ENCODE results near the gene XYLT1.

XYLT1 gene

DNA sequence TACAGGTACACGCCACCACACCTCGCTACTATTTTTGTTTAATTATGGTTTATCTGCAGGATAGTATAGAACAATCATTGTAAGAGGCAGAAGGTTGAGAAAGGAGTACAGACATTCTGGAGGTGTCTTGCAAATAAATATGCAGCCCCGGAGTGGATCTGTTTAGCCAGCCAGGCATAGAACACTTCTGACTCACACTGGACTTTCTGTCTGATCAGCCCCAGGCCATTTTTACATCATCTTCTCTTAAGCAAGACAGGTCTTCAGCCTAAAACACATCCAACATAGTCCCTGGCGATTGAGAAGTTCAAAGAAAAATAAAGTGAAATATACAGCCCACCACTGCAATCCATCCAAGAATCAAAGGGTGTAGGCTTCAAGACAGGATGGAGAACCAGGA lies 81.4 kb downstream of the XYLT1 start:
- H3K27me3 Mint-ChIP-seq, result no peaks in the 10 kb centered on the region
- peaks cover 78% of the 10 kb centered on the region for H3K4me1 Mint-ChIP-seq
- H3K27ac Mint-ChIP-seq, result no peak overlapping the region
- H3K4me3 Mint-ChIP-seq, result no peak overlapping the region
- no peaks in the 10 kb centered on the region for H3K9me3 Mint-ChIP-seq
- H3K36me3 Mint-ChIP-seq, result peaks cover 4% of the 10 kb centered on the region

DNA sequence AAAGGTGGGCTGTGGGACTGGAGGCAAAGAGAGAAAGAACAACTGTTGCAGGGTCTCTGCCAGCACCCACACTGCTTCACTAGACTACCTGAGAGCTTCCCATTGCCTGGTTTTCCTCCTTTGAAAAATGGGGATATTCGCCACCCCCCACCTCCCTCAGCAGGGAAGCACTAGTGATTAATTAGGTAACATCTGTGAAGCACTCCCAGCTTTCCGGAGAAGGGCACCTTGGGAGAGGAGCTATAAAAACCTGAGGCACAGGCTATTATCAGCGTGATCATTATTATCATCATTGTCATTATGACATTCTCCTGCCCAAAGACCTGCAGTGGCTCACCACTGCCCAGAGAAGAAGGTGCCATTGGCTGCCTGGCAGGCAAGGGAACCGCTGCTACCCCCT lies 83.5 kb downstream of the XYLT1 start:
- Mint-ChIP-seq H3K36me3 (peaks cover 4% of the 10 kb centered on the region), H3K4me1 (peaks cover 82% of the 10 kb centered on the region), H3K4me3 (no peak overlapping the region), H3K27ac (no peak overlapping the region), H3K9me3 (no peaks in the 10 kb centered on the region), H3K27me3 (no peaks in the 10 kb centered on the region)

DNA sequence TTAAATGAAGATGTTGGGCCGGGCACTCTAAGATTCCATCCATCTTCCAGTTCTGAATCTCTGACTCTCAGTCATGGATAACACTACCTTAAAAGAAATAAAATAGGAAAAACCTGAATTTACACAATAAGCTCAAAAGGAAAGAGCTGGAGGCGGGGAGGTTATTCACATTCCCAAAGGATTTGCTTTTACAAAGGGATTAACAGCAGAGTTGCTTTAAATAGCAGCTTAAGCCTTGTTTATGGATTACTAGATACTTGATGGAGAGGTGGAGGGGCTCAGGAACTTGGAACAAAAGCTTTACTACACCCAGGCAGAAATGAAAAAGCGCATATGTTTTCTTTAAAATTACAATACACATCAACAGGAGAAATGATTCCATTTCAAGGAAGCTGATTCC lies 84.5 kb downstream of the XYLT1 start:
- Mint-ChIP-seq H3K27ac (no peak overlapping the region), H3K36me3 (peaks cover 1% of the 10 kb centered on the region), H3K4me1 (peaks cover 73% of the 10 kb centered on the region), H3K27me3 (no peaks in the 10 kb centered on the region), H3K9me3 (no peaks in the 10 kb centered on the region), H3K4me3 (no peak overlapping the region)

DNA sequence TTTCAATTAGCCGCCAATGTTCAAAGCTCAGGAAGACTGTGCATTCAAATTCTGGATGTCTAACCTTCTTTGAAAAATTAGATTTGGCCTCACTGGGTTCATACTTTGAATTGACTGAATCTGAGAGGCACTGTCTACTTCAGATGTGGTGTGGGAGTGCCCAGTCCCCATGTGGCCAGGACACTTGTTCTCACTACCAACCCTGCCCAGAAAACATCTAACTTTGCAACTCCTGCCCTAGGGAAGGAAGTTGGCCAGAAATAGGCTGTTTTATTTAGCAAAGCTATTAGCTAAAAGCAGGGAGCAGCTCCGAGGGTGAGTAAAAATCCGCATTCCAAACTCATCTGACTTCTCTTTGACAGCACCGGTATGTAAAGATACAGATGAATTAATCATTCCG lies 86.3 kb downstream of the XYLT1 start:
- Mint-ChIP-seq H3K4me3 (no peak overlapping the region), H3K27ac (no peak overlapping the region), H3K9me3 (no peaks in the 10 kb centered on the region), H3K36me3 (peaks cover 1% of the 10 kb centered on the region), H3K4me1 (peaks cover 74% of the 10 kb centered on the region), H3K27me3 (no peaks in the 10 kb centered on the region)

DNA sequence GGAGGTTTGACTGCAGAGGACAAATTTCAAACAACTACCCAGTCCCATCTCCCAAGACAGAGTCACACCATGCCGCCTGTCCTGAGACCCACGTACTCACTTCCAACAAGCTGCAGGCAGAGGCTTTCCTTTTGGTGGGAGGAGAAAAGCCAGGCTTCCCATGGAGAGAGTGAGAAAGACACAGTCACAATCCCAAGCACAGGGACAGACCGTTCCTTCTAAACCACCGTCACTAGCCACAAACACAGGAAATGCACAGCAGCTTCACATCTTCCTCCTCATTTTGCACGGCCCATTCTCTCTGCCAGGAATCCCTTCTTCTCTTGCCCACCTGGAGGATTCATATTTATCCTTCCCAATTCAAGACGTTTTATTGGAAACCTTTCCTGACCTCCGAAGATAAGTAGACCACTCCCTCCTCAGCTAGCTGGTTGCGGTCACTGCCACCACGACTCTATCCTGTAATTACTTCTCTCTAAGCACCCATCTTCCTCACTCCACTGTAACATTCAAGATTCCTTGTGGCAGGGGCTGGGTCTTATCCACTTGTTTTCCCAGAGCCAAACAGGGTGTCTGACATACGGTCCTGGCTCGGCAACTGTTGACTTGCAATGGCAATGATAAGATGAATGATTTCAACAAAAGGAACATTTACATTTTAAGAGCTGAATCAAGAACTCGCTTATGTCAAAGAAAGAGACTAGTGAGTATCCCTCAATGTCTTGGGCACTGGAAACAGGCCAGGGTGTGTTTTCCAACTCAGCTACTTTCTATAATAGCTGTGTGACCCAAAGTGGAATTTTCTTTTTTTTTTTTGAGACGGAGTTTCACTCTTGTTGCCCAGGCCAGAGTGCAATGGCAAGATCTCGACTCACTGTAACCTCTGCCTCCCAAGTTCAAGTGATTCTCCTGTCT lies 87.6 kb downstream of the XYLT1 start:
- peaks cover 77% of the 10 kb centered on the region for H3K4me1 Mint-ChIP-seq
- no peaks in the 10 kb centered on the region for H3K9me3 Mint-ChIP-seq
- no peaks in the 10 kb centered on the region for H3K36me3 Mint-ChIP-seq
- H3K4me3 Mint-ChIP-seq, result peak overlapping the region; percentile 34
- H3K27me3 Mint-ChIP-seq, result no peaks in the 10 kb centered on the region
- H3K27ac Mint-ChIP-seq, result peak overlapping the region; percentile 67

DNA sequence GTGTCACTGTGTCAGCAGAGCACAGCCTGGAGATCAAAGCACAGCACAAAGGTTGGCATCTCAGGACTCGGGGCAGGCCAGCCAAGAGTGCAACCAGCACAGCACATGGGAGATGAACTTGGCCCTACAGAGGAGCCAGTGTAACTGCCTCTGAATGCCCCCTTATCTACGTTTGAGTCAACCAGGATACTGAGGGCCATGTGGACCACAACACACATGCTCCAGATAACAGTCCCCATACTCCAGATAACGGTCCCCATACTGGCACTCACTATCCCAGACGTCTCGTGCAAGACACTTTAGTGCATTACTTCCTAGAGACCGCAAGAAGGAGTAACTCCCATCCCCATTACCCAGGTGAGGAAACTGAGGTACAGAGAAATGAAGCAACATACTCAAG lies 88.2 kb downstream of the XYLT1 start:
- Mint-ChIP-seq H3K27me3 (no peaks in the 10 kb centered on the region), H3K9me3 (no peaks in the 10 kb centered on the region), H3K27ac (no peak overlapping the region), H3K4me3 (no peak overlapping the region), H3K4me1 (peaks cover 77% of the 10 kb centered on the region), H3K36me3 (no peaks in the 10 kb centered on the region)

DNA sequence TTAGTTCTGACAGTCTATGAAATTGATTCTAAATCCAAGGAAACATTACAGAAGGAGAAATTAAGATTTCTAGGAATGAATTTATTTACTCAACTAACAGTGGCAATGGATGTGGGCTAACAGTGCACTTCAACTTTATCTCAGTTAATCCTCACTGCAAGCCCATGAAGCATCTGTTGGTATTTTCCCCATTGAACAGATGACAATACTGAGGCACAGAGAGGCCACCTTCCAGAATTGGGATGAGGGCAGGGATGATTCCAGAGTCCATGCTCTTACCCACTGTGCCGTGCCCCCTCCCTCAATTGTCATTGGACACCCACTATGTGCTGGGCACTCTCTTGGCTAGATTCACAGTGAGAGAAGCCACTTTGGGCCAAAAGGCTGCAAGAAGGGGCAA lies 89.0 kb downstream of the XYLT1 start:
- H3K36me3 Mint-ChIP-seq, result no peaks in the 10 kb centered on the region
- H3K4me1 Mint-ChIP-seq, result peaks cover 74% of the 10 kb centered on the region
- H3K27ac Mint-ChIP-seq, result no peak overlapping the region
- H3K9me3 Mint-ChIP-seq, result no peaks in the 10 kb centered on the region
- H3K4me3 Mint-ChIP-seq, result no peak overlapping the region
- no peaks in the 10 kb centered on the region for H3K27me3 Mint-ChIP-seq

DNA sequence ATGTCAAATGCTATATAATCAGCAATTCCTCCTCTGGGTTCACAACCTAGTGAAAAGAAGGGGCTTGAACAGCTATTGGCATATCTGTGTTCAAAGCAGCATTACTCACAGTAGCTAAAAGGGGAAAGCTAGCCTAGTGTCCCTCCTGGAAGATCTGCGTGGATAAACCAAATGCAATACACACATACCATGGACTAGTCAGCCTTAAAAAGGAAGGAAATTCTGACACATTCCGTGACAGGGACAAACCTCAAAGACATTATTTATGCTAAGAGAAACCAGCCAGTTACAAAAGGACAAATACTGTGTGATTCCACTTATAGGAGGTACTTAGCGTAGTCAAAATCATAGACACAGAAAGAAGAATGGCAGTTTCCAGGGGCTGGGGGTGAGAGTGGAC lies 90.1 kb downstream of the XYLT1 start:
- Mint-ChIP-seq H3K4me1 (peaks cover 68% of the 10 kb centered on the region), H3K27ac (peak overlapping the region; percentile 43), H3K27me3 (no peaks in the 10 kb centered on the region), H3K36me3 (no peaks in the 10 kb centered on the region), H3K4me3 (no peak overlapping the region), H3K9me3 (no peaks in the 10 kb centered on the region)

DNA sequence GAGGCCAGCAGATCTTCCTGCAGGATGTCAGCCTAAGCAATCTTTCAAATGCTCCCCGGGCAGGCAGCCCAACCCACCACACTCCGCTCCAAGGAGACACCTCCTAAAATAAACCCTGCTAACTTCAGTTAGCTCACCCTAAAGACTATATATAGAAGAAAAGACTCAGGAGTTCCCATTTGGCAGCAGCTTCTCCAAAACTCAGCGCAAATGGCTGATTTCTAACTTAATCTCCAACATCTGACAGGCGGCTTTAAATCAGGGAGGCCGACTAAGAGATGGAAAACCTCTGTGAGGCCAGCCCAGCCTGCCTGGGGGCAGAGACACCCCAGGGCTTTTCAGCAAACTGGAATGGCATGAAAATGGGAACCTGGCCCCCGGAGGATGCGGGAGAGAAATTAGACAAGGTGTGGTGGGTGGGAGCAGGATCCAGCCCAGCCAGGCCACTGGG lies 91.6 kb downstream of the XYLT1 start:
- H3K4me1 Mint-ChIP-seq, result peaks cover 74% of the 10 kb centered on the region
- no peaks in the 10 kb centered on the region for H3K9me3 Mint-ChIP-seq
- no peak overlapping the region for H3K4me3 Mint-ChIP-seq
- H3K36me3 Mint-ChIP-seq, result no peaks in the 10 kb centered on the region
- H3K27me3 Mint-ChIP-seq, result no peaks in the 10 kb centered on the region
- H3K27ac Mint-ChIP-seq, result no peak overlapping the region

DNA sequence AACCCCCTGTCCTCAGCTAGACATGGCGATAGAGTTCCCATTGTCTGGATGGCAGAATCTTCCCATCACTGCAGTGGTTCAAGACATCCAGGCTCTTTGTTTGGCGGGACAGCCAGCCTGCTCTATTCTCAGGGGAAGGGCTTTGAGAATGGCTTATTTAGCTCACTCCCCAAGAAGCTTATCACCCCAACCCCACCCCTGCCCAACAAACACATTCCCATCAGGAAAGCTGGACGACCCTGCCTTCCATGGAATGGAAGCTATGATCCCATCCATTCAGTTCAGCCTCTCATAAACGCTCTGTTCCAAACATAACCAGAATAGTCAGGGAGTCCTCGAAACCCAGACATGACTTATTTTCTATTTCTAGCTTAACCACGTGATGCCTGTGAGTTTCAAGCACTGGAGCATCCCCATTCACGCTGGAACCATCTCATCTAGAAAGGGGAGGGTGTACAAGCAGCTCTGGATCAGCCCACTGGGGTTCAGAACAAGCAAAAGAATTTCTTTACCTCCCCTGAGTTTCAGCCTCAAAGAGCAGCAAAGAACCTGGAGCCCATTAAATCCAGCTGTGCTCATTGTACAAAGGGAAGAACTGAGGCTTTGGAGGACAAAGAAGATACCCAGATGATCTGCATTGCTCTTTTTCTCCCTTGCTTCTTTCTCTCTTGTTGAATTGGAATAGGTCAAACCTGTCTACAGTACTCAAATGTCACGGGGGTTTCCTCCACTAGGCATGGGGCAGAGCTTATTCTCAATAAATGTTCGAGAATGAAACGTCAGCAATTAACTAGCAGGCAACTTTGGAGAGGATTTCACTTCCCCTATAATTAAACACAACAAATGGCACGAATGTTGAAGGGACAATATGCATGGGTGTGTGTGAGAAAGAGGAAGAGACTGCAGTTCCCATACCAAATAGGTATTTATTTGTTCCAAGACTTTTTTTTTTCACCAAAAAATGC lies 93.1 kb downstream of the XYLT1 start:
- Mint-ChIP-seq H3K4me3 (no peak overlapping the region), H3K36me3 (no peaks in the 10 kb centered on the region), H3K9me3 (no peaks in the 10 kb centered on the region), H3K4me1 (peaks cover 72% of the 10 kb centered on the region), H3K27me3 (no peaks in the 10 kb centered on the region), H3K27ac (peak overlapping the region; percentile 23)

DNA sequence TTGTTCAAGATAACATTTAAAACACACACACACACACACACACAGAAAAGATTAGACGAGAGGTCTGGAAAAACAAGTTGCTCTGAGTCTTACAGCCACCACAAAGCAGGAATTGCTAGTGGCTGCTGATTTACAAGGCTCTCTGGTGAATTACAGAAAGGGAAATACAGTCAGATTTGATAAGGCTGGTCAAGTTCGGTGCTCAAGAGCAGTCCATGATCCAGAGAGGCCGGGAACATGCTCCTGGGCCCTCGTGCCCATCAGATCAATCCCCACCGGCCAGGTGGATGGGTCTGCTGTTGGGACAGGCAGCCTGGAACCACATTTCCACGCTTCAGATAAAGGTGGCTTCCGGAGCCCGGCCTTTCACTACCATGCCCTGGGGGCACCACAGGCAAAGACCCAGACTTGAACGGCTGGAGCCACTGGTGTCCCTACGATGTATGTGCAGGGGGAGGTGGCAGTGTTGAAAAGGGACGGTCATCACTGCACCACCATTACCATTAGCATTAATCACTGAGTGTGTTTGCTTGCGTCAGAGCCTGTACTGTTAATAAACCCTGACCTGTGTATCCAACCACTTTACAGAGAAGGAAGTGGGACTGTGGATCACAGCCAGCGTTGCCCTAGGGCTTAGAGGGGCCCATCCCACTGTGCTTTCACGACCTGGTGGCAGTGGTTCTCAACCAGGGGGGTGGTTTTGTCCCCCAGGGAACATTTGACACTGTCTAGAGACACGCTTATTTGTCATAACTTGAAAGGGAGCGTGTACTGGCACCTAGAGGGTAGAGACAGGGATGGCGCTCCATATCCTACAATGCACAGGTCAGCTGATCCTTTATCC lies 95.1 kb downstream of the XYLT1 start:
- H3K4me1 Mint-ChIP-seq, result peaks cover 82% of the 10 kb centered on the region
- no peak overlapping the region for H3K4me3 Mint-ChIP-seq
- no peaks in the 10 kb centered on the region for H3K36me3 Mint-ChIP-seq
- H3K9me3 Mint-ChIP-seq, result no peaks in the 10 kb centered on the region
- H3K27ac Mint-ChIP-seq, result no peak overlapping the region
- H3K27me3 Mint-ChIP-seq, result no peaks in the 10 kb centered on the region

DNA sequence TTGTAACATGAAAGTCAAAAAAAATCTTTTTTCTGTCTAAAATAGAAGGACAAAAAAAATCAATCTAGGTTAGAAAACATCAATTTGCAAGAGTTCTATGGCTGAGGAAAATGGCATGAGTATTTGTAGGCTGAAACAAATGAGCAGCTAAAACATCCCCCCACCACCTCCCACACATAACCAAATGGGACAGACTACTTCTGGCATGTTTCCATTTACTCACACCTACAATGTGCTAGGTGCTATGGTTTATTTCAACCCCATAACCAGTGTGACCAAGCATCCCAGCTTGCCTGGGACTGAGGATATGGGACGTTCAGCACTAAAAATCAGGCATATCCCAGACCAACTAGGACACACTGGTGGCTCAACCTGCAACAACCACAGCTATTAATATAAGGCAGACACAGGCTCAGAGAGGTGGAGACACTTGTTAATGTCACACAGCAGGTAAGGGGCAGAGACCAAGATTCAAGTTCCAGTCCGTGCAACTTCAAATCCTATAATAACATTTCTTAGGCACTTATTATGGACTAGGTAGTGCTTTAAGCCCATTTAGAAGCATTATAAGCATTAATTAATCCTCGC lies 96.0 kb downstream of the XYLT1 start:
- Mint-ChIP-seq H3K4me1 (peaks cover 87% of the 10 kb centered on the region), H3K4me3 (no peak overlapping the region), H3K36me3 (no peaks in the 10 kb centered on the region), H3K27ac (peak overlapping the region; percentile 31), H3K27me3 (no peaks in the 10 kb centered on the region), H3K9me3 (no peaks in the 10 kb centered on the region)

DNA sequence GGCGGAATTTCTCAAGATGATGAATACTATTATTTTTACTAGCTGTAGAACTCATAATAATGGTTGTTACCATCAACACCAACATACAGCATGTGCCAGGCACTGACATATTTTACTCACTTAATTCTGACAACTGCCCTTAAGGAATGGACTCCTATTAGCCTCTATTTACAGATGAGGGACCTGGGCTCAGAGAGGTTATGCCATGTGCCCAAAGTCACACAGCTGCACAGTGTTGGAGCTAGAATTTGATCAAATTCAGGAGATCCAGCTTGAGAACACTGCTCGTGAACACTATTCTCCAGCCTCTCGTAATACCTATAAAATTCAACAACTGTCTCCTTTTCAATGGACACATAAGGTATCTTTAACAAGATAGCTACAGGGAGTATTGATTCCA lies 97.2 kb downstream of the XYLT1 start:
- peak overlapping the region; percentile 47 for H3K27ac Mint-ChIP-seq
- H3K4me3 Mint-ChIP-seq, result no peak overlapping the region
- no peaks in the 10 kb centered on the region for H3K36me3 Mint-ChIP-seq
- H3K27me3 Mint-ChIP-seq, result no peaks in the 10 kb centered on the region
- peaks cover 87% of the 10 kb centered on the region for H3K4me1 Mint-ChIP-seq
- H3K9me3 Mint-ChIP-seq, result no peaks in the 10 kb centered on the region

DNA sequence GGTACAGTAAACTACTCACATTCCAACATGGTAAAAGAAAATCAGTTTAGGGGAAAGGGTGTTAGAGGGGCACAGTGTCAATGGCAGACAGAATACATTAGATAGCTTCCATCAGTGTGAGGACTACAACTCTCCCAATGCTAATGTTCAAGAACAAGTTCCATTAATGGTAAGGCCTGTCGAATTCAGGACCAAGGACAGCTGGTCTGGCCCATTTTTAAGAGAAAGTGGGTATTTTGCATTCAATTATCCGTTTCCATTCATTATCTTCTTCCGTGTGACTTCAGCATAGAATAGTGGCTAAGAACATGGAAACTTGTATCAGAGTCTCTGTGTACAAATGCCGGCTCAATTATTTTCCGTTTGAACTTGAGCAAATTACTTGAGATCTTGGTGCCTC lies 98.4 kb downstream of the XYLT1 start:
- Mint-ChIP-seq H3K9me3 (no peaks in the 10 kb centered on the region), H3K27ac (no peak overlapping the region)

DNA sequence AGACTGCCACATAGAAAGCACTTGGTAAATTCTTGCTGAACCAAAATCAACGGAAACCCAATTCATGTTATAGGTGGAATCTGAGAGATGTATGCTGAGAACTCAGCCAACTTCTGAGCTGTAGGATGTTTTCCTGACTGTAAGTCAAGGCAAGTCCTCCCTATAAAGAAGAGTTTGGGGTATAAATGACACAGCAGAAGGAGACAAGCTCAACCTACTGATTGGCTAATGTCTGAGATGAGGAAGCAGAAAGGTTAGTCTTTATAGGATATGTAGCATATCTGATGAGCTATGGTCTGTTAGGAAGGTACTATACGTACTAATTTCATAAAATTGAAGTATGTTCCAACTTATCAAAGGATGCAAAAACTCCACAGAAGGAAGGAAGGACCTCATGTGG lies 99.5 kb downstream of the XYLT1 start:
- peak overlapping the region; percentile 78 for H3K27ac Mint-ChIP-seq
- no peaks in the 10 kb centered on the region for H3K36me3 Mint-ChIP-seq
- no peaks in the 10 kb centered on the region for H3K9me3 Mint-ChIP-seq
- no peaks in the 10 kb centered on the region for H3K27me3 Mint-ChIP-seq
- no peak overlapping the region for H3K4me3 Mint-ChIP-seq
- peaks cover 95% of the 10 kb centered on the region for H3K4me1 Mint-ChIP-seq

More for the DNA sequence above, 98.4 kb downstream of the XYLT1 start:
- no peak overlapping the region for H3K4me3 Mint-ChIP-seq
- peaks cover 86% of the 10 kb centered on the region for H3K4me1 Mint-ChIP-seq
- H3K27me3 Mint-ChIP-seq, result no peaks in the 10 kb centered on the region
- H3K36me3 Mint-ChIP-seq, result no peaks in the 10 kb centered on the region
